UCSD-AML1 (cell line): ENCODE measurements around the gene KCNN1.

ENCODE experiments used
- DNase-seq: peaks from one replicate; lab custom pipeline; 2025; ENCODE audit not compliant: unreplicated experiment; lab: John Stamatoyannopoulos, UW

Gene KCNN1

GRCh38 chr19:17946965-17947784 is 19.7 kb upstream of the KCNN1 start:
- DNase-seq: no peak

- peak; percentile 97 for DNase-seq
These were observed 18.9 kb upstream of the KCNN1 start for GRCh38 chr19:17947815-17948513.

DNA sequence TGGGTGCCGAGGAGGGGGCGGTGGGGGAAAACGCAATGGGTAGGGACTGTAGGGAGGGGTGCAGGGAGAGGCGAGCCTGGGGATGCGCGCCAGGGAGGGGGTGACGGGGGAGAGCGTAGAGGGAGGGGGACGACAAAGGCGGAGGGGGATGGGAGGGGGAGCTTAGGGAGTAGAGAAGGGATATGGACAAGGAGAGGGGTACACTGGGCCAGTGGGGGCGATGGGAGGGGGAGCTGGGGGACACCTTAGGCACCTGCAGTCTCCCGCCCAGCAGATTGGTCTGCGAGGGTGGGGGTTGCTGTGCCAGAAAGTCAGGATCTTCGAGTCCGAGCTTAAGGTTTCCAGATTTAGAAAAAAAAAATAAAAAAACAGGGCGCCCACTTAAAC is 18.4 kb upstream of the KCNN1 start:
- no peak for DNase-seq

GRCh38 chr19:17948931-17949930 is 17.7 kb upstream of the KCNN1 start:
- no peak for DNase-seq

GRCh38 chr19:17949956-17950309 is 17.0 kb upstream of the KCNN1 start:
- no peak for DNase-seq

- DNase-seq: no peak
These were observed 16.4 kb upstream of the KCNN1 start for GRCh38 chr19:17950310-17951156.

DNA sequence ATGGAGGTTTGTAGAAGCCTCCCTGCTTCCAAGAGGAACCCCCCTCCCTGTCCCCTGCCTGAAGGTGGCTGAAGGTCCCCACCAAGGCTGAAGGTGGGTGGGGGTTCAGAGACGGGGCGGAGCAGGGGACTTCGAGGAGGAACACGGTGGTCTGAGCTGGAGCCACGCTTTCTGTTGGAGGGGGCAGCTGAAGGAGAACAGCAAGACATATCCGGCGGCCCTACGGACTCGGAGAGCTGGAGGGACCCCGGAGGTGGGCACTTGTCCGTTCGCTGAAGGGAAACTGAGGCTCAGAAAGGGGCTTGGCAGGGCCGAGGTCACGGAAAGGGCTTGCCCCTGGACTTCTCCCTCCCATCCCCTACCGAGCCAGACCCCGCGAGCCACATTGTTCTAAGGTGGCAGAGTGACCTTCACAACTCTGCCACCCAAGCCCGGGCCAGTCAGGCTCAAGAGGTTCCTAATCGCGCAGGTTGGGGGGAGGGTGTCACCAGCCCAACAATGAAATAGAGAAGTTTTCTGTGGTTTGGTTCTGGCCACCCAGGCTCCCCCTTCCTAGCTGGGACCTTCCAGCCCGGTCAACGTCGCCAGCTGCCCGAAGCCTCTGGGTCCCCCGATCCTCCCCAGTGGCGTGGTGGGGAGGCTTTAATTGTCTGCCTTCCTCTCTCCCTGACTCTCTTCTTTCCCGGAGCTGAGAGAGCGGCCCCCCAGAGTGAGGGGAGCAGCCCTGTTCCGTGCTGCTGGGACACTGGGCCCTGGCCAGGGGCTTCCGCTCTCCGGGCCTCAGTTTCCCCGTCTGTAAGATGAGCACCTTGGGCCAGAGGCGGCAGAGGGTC is 15.5 kb upstream of the KCNN1 start:
- DNase-seq: no peak

DNA sequence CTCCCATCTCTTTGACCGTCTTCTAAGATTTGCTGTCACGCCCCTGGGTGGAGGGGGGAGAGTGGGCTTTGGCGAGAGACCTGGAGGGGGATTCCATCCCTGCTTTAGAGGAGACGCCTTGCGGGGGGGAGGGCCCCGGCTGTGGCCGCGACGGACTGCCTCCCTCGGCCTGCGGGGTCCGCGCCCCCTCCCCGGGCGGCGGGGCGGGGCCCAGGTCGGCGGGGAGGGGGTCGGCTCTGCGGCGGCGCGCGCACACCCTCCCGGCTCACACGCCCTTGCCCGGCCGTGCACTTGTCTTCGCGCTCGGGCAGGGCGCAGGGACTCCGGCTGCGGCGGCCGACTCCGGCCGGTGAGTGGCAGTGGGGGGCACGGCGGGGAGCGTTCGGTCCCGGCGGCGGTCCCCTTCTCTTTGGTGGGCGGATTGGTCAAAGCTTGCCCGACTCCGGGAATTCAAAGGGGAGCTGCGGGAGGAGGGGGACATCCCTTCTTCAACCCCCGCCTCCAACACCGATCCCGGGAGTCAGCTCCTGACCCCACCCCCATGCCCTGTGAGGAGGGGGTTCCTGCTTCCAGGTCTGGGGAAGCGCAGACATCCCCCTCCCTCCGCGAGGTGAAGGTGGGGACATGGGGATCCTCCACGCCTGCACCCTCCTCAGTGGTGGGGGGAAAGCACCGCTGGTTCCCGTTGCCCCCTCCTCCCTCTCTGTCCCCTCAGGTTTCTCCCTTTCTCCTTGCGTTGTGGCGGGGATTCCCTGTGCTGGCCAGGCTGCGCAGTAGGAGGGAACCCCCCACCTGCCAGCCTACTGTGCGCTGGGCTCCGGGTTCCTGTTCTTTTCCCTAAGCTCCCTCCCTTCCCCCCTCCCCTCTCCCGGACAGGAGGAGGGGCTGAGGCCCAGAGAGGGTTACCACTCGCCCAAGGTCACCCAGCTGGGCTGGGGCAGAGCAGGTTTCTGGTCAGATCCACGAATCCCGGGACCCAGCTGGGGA is 14.6 kb upstream of the KCNN1 start:
- DNase-seq: no peak

- no peak for DNase-seq
These were observed 13.5 kb upstream of the KCNN1 start for GRCh38 chr19:17953316-17953801.

- DNase-seq: peak; percentile 37
These were observed 13.0 kb upstream of the KCNN1 start for GRCh38 chr19:17953869-17954268.

- no peak for DNase-seq
These were observed 12.5 kb upstream of the KCNN1 start for GRCh38 chr19:17954401-17954800.

- no peak for DNase-seq
These were observed 9.6 kb upstream of the KCNN1 start for GRCh38 chr19:17957149-17957849.

GRCh38 chr19:17957885-17958284 is 9.0 kb upstream of the KCNN1 start:
- DNase-seq: no peak

DNA sequence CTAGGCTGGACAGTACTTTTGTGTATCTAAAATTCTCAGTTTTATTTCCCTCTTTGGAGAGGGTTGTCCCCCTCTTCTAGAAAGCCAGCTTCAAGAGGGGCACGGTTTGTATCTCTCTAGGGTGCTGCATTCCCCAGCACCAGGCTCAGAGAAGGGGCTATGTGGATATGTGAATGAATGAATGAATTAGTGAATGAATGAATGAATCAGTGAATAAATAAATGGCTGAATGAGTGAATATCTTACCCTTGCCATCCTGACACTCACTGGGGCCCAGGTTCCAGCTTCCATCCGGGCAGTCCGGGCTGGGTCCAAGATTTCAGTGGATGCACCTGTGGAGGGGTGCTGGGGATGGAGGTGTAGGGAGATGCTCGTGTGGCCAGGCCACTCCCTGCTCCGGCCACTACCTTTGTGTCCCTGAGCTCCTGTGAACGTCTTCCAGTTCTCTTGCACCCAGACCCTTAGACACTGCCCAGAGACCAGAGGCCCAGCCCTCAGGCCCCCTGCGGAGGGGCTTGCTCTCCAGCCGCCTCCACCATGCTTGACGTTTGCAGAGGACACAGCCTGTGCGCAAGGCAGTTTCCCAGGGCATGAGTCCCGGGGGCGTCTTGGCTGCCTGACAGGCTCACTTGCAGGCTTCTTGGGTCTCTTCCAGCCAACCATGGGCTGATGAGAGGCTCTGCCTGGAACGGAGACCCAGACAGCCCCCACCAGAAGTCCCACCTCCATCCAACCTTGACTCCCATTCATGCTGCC is 2.8 kb upstream of the KCNN1 start:
- no peak for DNase-seq

DNA sequence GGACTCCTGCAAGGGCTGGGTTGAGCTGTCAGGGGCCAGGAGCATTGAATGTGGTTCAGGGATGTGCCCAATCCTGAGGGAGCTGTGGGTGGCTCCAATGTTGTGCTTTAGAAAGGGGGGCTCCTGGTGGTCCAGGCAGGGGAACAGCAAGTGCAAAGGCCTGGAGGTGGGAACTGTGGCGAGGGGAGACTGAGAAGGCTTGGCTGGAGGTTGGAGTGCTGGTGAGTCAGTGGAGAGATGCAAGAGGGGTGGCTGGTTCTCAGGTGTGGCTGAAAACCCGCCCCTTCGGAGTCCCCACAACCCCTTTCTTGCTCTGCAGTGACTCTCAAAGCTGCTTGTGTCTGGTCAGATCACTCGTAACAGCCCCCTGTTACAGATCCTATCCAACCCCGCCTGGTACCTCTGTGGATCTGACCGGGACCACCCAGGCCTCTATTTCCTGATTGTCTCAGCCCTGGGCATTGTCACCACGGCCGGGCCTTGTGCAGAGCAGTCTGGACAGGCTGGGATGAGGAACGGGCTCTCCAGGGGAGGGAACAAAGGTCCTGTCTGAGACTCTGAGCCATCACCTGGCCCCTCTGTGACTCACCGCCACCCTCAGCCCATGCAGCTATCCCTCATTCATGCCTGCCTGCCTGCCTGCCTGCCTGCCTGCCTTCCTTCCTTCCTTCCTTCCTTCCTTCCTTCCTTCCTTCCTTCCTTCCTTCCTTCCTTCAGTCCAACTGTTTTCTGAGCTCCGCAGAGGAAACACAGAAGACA is 1.4 kb upstream of the KCNN1 start:
- DNase-seq: no peak

DNA sequence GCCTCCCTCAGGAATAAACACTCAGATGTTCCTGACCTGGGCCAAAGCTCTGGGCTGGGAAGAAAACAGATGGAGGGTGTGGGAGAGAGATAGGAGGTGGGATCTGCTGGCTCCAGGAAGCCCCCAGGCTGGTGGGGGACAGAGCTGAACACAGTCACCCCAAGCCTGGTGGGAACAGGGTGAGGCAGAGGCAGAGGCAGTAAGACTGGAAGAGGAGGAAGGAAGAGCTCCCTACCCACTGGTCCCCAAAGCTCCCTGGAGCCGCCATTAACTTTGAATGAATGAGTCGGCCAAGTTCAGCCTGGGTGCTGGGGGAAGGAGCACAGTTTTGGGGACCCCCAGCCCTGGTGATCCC is 801 bp upstream of the KCNN1 start:
- no peak for DNase-seq
